Adipose tissue (tissue), 3 donors: ENCODE results near the gene WDR72. TPM values are rescaled to one million over a fixed set of nuclear protein-coding genes. Genes with fewer than 3 reads are reported as not detected.

ENCODE experiments used
- H3K27ac ChIP-seq: one replicate; pipeline ENCODE4 v1.5.1; 2013; ENCODE audit warnings: low read depth, low read length
- WGBS, 3 donors: extraction: QIAGEN DNeasy Blood & Tissue Kit; methylation state at CpG; one replicate each; pipeline ENCODE4 v1.1.7; 2013; 5-methylcytosine and 5-hydroxymethylcytosine counted together
- polyA plus RNA-seq, 3 donors: library from polyadenylated mRNA; stranded (reverse); fragments of 200-250 nt; gene quantifications; one replicate each; pipeline ENCODE4 v1.2.3, GENCODE V29; 2013
- donor health status: healthy with polysubstance abuse.
- donor health status: Bipolar disorder and iron deficiency.
- donor health status: healthy.

WDR72 gene
- polyA plus RNA-seq, 3 donors: 0.04 to 0.60 TPM; not detected in 1

DNA sequence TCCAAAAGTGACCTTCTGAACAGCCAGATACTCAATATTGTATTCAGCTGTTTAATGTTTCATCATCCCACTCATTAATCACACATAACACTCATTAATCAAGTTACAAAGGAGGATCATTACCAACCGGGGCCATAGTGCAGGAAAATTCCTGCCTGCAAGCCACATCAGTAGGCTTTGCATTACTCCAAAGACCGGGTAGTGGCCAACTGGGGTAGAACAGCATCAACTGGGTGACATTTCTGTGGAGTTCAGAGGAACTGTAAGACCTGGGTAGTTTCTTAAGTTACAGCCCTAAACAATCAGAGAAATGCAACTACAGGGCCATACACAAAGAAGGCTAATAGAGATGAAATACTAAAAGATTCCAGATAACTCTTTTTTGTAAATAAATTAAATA is 253.1 kb downstream of the WDR72 start:
- 63 to 66% (median 64%) methylated on average over 2 of the region's 2 CpGs for WGBS, 3 donors
- H3K27ac ChIP-seq: no peak overlapping the region

DNA sequence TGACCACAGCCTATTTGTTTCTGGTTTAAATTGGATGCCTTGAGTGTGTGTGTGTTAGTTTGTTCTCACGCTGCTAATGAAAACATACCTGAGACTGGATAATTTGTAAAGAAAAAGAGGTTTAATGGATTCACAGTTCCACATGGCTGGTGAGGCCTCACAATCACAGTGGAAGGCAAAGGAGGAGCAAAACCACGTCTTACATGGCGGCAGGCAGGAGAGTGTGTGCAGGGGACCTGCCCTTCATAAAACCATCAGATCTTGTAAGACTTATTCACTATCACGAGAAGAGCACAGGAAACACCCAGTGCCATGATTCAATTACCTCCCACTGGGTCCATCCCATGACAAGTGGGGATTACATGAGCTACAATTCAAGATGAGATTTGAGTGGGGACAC is 260.5 kb downstream of the WDR72 start:
- H3K27ac ChIP-seq: no peak overlapping the region
- WGBS, 3 donors: 81 to 91% (median 84%) methylated on average over 4 of the region's 4 CpGs

DNA sequence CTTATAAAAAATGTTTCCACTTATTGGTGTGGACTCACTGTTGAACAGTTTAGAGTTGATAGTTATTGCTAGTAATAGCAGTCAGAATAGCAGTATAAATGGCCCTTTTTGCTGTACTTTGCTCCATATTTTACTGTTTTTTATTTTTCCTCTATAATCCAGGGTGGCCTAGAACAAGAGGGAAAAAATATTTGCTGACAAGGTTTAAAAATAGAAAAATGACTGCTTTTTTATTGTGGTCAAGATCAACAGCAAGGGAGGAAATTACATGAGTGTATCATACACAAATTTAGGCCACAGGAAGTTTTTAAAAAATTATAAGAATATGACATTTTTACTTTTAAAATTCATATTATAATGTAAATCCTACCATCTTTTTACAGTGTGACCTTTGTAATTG is 269.1 kb downstream of the WDR72 start:
- no peak overlapping the region for H3K27ac ChIP-seq

DNA sequence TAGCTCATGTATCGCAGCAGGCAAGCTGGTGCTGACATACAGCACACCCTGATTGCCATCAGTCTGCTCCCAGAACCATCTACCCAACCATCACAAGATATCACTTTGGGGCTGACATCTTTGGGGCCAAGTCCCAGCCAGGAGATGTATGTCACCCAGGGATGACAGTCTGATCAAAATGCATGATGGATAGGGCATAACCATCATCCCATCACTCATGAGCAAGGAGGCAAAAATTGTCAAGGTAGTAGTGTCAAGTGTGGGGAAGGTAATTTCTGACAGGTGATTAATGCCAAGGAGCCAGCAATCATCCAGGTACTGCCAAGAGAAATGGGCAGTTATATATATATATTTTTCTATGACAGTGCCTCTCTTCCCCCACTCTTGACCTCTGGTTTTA is 277.4 kb downstream of the WDR72 start:
- WGBS, 3 donors: 88 to 94% (median 93%) methylated on average over 1 of the region's 1 CpG
- no peak overlapping the region for H3K27ac ChIP-seq

DNA sequence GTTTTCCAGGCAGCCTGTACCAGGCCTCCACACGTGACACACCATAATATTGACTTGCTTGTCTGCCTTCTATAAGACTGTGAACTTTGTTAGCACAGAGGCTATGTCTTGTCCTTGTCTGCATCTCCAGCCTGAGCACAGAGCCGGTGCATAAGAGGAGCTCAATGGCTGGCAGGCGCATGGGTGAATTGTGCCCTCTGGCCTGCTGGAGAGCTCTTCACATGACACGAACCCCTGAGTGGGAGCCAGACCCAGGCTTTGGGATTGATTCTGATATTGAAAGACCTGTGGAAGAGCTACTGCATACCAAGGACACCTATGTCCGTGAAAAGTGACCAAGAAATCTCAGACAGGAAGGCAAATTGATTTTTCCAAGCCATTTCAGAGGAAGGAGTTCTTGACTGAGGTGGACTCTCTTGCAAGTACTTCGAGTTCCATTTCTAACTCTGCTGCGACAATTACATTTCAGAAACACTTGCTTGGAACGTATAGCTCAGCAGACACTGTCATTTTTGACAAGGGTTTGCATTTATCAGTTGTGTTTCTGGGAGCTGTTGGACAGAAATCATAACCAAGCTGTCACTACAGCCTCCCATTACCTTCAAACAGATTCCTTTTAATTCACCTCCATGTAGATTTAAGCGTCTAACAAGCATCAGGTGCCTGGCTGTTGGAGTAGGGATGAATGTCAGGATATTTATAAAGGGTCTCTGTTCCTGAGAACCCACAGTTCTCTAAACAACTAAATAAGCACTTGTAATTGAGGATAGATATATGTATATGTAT is 281.3 kb downstream of the WDR72 start:
- no peak overlapping the region for H3K27ac ChIP-seq
- 85 to 87% (median 85%) methylated on average over 9 of the region's 9 CpGs for WGBS, 3 donors

DNA sequence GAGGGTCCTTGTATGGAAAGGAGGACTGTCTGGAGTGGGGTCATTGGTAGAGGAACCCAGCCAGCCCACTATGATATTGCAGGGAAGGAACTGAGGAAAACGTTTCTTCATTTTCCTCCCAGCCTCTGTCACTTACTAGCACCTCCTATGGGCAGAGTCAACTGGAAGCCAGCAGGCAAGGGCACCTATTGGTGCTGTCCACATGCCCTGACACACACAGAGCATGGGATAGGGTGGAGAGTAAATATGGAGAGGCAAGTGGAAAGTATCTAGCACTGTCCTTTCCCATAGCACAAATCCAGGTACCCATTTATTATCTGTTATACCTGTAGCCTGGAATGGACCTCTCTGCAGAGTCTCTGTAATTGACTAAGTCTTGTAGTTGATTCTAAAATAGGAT is 285.6 kb downstream of the WDR72 start:
- H3K27ac ChIP-seq: no peak overlapping the region
- WGBS, 3 donors: 29 to 71% (median 49%) methylated on average over 1 of the region's 1 CpG

DNA sequence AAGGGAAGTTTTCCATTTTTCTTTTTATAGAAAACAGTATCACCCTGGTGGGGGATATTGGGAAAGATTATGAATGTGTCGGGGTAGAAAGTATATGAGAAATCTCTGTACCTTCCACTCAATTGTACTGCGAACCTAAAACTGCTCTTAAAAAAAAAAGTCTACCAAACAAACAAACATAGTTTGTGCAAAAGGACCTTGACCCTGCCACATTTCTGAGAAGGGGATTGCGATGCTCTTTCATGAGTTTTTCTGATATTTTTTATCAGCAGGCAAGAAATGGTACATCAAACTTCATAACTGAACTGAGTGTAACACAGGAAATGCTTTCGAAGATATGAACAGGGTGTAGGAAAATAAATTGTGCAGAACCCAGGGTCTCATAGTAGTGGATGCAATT is 286.0 kb downstream of the WDR72 start:
- no peak overlapping the region for H3K27ac ChIP-seq
- 77 to 85% (median 79%) methylated on average over 4 of the region's 4 CpGs for WGBS, 3 donors

DNA sequence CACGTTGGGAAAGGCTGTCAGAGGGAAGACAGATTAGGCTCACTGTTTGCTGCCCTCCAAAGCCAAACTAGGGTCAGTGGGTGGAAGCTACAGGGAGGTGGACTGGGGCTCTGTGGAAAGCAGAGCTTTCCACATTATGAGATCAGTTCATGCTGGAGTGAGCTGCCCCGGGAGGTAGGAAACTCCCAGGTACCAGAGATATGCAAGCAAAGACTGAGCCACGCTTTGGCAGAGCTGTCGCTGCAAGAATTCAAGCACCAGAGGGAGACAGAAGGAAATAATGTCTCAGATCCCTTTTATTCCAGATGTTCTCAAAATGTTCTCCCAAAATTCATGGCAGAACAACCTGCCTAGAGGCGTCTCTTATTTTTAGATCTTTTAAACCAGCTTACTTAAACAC is 286.6 kb downstream of the WDR72 start:
- H3K27ac ChIP-seq: no peak overlapping the region
- WGBS, 3 donors: 46 to 63% (median 50%) methylated on average over 5 of the region's 5 CpGs

DNA sequence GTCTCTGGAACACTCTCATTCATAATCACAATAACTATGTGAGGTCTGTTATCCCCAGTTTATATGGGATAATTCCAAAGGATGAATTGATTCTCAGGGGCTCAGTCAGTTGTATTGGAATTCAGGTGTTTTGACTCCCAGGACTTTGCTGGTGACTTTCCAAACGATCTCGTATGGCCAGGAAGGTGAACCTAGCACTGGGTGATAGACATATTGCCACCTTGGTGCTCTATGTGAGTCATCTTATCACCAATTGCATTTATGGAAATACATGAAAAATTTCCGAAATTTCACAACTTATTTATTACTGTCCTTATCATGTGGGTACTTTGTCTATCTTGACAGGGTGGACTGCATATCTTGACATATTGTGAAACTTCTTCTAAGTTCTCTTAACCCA is 287.3 kb downstream of the WDR72 start:
- no peak overlapping the region for H3K27ac ChIP-seq
- 38 to 80% (median 75%) methylated on average over 3 of the region's 3 CpGs for WGBS, 3 donors

DNA sequence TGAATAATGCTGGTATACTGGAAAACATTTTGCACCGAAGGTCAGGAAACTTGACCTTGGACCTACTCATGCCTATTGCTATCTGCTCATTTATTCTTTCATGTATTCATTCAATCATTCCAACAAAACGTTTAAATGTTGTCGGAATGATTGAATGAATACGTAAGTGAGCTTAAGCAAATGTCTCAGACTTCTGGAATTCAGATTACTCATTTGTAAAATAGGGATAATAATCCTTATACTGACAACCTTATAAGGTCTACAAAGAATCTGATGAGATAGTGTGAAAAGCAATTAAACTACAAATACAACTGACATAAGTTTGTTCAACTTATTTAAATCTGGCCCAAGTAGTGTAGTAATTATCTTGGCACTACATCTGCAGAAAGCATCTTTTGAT is 288.7 kb downstream of the WDR72 start:
- WGBS, 3 donors: 58 to 80% (median 77%) methylated on average over 4 of the region's 4 CpGs

DNA sequence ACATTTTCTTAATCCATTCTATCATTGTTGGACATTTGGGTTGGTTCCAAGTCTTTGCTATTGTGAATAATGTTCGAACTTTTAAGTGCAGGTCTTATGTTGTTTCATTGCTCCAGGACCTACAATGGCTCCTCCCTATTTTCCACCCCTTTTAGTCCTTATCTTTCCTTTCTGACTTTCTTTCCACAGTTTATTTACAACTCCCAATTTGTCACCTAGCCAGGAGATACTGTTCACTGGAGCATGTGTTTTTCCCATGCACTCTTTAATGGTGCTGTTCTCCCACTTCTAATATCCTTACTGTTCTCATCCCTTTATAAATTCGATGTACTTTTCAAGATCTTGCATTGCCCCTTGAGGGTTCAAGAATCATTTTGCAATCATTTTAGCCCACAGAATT is 290.0 kb downstream of the WDR72 start:
- 67 to 94% (median 93%) methylated on average over 2 of the region's 2 CpGs for WGBS, 3 donors
- H3K27ac ChIP-seq: no peak overlapping the region

More for the DNA sequence above, 288.7 kb downstream of the WDR72 start:
- H3K27ac ChIP-seq: no peak overlapping the region

Other genes starting within 250 kb of the WDR72 start
- gene UNC13C, start 218.8 kb upstream of the WDR72 start, polyA plus RNA-seq: not detected